NCI-H446 (cell line): ENCODE data around the gene WAPL.

ENCODE experiments used
- DNase-seq, 2 experiments: peaks; one replicate each; lab custom pipeline; 2025; lab: John Stamatoyannopoulos, UW

Gene WAPL

DNA sequence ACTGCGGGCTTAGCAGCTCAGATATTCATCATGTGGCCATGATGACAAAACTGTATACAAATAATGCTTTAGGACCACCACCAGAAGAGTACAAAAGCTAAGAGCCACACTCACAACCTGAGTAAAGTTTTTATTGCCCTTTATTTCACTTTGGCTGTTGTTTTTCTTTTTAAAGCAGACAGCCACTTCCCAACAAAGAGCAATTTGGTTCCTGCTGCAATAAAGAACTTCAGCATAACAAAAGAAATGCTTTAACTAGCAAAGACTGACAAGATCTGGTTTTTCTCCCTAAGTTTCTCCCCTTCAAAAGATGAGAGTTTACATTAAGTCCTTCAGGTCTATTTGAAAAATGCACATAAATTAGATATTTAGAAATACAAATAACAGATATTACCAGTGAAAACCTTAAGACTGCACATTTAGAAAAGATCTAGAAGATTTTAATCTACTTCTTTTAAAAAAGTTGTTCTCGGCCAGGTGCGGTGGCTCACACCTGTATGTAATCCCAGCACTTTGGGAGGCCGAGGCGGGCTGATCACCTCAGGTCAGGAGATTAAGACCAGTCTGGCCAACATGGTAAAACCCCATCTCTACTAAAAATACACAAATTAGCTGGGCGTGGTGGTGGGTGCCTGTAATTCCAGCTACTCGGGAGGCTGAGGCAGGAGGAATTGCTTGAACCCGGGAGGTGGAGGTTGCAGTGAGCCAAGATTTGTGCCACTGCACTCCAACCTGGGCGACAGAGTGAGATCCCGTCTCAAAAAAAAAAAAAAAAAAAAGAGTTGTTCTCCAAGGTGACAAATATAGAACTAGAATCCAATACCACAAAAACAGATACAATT lies 59.4 kb downstream of the WAPL start:
- DNase-seq = no peak

DNA sequence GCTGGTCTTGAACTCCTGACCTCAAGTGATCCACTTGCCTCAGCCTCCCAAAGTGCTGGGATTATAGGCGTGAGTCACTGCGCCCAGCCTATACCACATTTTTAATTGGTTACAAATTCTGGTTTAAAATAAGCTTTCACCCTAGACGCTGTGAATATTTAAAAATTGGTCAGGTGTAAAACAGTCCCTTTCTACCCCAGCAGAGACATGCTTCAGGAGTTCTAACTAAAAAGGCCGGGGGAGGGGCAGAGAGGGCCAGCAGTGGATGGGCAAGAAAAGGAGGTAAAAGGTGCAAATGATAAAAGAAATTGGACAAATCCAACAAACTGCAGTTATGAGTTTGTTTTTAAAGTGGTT lies 70.0 kb downstream of the WAPL start:
- DNase-seq = no peak

DNA sequence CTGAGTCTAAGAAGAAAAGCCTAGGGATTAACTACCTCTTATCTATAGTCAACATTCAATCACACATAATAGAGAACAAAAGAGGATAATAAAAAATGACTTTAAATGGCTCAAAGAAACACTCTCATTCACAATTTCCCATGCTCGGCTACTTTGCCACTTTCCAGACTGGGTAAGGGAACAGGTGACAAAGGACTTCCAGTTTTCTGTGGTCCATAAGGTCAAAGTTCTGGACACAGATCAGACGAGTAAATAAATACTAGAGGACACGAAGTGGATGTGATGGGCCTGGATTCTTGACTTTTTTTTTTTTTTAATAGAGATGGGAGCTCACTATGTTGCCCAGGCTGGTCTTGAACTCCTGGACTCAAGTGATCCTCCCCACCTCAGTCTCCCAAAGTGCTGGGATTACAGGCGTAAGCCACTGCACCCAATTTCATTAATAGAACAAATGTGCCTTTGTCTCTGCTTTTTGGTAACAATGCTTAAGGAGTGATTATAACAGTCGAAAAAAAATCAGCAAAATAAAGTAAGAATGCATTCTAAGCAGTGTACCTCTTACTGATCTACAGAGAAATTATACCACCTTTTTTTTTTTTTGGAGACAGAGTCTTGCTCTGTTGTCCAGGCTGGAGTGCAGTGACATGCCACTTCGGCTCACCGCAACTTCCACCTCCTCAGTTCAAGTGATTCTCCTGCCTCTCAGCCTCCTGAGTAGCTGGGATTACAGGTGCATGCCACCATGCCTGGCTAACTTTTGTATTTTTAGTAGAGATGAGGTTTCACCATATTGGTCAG lies 70.6 kb downstream of the WAPL start:
- DNase-seq = no peak

- no peak for DNase-seq
These were observed 71.5 kb downstream of the WAPL start for GRCh38 chr10:86449926-86450558.

DNA sequence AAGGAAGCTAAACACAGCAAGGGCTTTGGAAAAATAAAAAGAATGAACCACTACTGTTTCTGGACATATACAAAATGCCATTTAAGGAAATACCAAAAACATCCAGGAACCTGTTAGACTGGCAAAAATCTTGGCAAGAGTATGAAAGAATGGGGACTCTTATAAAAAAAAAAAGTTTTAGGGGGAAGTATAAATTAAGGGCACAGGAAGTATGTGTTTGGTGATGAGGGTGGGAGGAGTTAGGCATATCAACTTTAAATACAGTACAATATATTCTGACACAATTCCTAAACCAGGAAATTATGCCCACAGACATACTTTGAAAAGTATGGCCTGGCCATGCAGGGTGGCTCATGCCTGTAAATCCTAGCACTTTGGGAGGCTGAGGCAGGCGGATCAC lies 74.2 kb downstream of the WAPL start:
- no peak for DNase-seq

DNA sequence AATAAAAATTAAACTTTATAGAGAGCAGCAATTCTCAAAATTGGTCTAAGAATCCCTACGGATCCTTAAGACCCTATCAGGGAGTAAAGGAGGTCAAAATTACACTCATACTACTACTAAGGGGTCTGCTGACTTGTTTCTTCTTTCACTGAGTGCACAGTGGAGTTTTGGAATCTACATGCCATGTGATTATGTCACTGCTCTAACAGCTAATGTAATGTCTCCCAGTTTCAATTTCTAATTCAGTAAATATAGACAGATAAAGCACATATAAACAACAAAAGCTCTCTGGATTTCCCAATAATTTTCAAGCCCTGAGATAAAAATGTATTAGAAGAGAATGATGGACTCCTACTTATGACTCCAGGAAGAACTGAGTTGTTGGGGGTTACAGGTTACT lies 74.6 kb downstream of the WAPL start:
- DNase-seq = no peak

GRCh38 chr10:86446440-86446839 lies 75.2 kb downstream of the WAPL start:
- DNase-seq = no peak

- no peak for DNase-seq
These were observed 77.7 kb downstream of the WAPL start for GRCh38 chr10:86443936-86444335.

- DNase-seq = no peak
These were observed 78.5 kb downstream of the WAPL start for GRCh38 chr10:86443069-86443468.

DNA sequence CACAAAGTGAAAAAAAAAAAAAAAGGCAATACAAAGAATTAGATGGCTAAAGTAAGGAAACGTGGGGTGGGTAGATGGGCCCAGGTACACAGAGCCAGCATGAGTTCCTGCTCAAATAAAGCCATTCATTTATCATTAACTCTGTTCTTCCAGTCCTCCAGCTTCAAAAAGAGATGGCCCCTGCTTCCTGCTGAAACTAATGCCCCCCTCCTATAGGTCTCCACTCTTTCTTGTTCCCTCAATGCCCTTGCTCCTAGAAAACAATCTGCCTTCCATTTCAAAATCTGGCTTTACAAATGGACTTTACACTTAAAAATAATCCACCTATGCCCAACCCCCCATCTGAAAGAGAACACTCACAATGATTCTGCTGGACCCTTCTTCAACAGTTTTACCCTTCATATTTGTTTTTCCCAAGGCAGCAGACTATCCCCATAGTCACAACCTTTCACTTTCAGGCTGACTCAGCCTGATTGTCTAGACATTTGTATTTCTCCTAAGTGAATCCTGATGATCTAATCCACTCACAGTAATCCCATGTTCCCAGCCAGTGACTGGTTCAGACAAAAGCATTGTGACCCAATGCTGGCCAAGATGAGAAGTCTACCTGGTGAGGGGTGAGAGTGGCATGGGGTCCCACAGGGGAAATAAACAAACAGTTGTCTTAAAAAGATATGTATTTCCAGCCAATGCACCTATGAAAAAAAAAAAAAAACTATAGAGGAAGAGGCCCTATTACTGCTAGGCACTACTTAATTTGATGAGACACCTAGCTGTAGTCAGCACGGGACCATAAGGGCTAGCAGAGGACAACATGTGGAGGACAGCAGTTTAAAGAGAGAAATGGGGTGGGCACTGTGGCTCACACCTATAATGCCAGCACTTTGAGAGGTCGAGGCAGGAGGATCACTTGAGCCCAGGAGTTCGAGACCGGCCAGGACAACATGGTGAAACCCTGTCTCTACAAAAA lies 80.4 kb downstream of the WAPL start:
- no peak for DNase-seq

DNA sequence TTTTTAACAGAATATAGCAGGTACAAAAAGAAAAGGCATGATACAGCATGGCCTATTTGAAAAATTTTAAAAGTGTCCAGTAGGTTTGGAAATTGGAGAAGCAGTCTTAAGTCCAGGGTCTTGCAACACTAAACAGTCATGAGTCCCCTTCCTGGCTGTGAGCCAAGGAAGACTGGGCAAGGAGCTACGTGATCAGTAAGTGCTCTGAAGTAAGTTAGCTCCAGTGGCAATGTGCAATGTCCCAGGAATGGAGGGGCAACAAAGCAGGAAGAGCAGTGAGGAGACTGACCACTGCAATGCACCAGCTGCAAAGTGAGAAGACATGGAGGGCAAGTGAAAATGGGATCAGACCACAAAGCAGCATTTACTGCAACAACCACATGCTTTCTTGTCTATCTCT lies 82.0 kb downstream of the WAPL start:
- no peak for DNase-seq

GRCh38 chr10:86438091-86438749 lies 83.4 kb downstream of the WAPL start:
- no peak for DNase-seq

DNA sequence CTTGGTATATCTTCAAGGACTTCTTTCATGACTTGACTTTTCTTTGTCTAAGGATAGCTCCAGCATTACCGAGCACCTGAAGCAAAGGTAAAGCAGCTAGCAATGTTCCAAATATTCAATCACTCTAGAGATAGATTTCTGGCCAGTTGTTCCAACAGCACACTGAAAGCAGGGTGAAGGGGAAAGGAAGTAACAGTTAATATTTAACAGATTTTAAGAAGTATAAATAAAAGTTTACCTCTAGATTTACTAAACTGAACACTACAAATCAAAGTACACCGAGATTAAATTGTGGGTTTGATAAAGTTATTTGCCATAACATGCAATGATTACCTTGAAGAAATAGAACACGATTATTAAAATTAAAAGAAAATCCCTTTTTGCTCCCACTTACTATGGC lies 84.1 kb downstream of the WAPL start:
- DNase-seq = no peak

DNA sequence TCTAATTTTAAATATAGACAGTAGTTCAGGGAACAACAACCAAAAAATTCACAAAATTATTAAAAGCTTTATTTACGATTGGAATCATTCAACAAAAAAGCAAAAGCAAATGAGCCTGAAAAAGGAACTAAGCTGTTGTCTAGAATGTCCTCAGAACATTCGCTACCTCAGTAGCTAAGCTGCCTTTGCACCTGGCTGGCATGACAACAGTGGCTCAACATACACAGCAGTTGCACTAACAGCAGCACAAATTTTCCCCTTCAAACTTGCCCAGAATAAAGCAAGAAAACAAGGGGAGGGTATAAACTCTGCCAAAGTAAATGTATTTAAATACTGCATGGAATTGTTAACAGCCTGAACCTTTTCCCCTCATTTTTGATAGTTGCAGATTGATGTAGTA lies 84.6 kb downstream of the WAPL start:
- no peak for DNase-seq

GRCh38 chr10:86434656-86435055 lies 86.9 kb downstream of the WAPL start:
- no peak for DNase-seq

GRCh38 chr10:86423739-86424138 lies 97.9 kb downstream of the WAPL start:
- no peak for DNase-seq

- no peak for DNase-seq
These were observed 102.5 kb downstream of the WAPL start for GRCh38 chr10:86419101-86419500.

DNA sequence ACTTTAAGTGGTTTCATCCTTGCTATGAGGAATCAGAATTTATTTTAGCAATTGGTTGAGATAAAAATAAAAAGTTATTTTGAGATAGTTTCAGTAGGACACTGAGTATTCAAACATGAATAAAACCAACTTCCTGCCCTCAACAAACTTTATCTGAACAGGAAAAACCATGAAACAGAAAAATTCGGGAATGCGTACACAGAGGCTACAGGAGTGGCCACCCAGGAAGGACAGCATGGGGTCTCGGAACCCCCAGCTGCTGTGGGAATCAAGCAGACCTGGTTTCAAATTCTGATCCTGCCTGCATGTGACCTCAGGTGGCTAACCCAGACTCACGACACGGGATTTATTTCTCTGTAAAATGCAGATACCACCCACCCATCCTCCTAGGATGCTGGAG lies 106.0 kb downstream of the WAPL start:
- DNase-seq = no peak

DNA sequence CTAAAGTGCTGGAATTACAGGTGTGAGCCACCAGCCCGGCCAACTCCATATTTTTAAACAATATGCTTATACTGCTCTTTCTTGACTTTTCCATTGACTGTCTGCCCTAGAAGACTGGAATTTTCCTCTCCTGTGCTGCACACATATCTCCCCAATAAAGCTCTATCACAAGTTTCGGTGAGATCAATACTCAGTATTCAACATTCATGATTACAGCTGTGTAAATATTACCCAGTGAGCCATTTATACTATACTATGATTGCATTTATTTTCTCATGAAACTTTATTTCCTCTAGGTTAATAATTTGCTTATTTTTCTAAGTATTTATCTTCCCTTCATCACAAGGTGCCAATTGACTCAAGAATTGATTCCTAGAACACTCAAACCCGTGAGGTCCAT lies 106.5 kb downstream of the WAPL start:
- no peak for DNase-seq

DNA sequence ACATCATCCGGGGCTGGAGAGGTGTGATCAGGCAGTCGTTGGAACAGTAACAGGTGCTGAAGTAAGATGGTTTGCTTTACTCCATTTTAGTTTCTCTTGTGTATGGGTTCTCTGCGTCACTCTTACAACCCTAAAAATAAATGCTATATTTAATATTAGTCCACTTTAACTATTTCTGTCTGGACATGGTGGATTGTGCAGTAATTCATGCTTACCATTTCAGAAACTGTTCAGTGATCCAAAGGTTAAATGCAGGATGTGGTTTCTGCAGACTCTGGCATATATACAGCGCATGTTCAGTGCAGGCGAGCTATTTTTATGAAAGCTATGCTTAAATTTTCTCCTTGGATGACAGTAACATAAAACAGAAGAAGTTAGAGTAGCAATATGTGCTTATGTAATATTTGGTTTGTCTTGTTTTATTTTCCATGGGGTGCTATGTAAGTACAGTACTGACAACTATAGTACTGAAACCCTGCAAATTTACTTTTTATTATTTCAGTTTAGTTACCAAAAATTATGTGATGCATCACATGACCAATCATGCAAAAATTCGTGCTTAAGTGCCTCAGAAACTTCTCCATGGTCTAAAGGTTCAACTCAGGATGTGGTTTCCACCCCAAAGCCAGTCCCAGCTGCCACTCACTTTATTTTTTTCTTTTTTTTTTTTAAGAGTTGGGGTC lies 108.4 kb downstream of the WAPL start:
- no peak for DNase-seq
